ENCODE measurements around the gene STARD3NL. TPM values are rescaled to one million over a fixed set of nuclear protein-coding genes. Genes with fewer than 3 reads are reported as not detected.
"Not testable (repeated sequence)": the region's sequence is repeated elsewhere in the genome, so short reads cannot be mapped to it uniquely, and the experiment has no call there.

STARD3NL gene
- total RNA-seq, 1 experiment from 2014 or later = 207 TPM

- no peak overlapping the region for H3K27ac ChIP-seq
- H3K36me3 ChIP-seq = peaks cover 93% of the 10 kb centered on the region
These were observed 42.4 kb downstream of the STARD3NL start for GRCh38 chr7:38220452-38220851.

GRCh38 chr7:38222481-38223096 is 44.5 kb downstream of the STARD3NL start:
- H3K4me1 ChIP-seq (replicated peaks) = no peaks in the 10 kb centered on the region
- peak in 1 of 2 experiments; percentile 36 for DNase-seq (ENCODE audit: low read depth in 1 of 2, low spot score in 2 of 2)
- H3K4me3 ChIP-seq = no peak overlapping the region
- H3K27ac ChIP-seq = no peak overlapping the region
- H3K27me3 ChIP-seq (replicated peaks) = no peaks in the 10 kb centered on the region
- peaks cover 73% of the 10 kb centered on the region for H3K36me3 ChIP-seq
- H3K9me3 ChIP-seq (replicated peaks) = no peaks in the 10 kb centered on the region

More at GRCh38 chr7:38220452-38220851, 42.4 kb downstream of the STARD3NL start:
- H3K9me3 ChIP-seq (replicated peaks) = no peaks in the 10 kb centered on the region
- no peak for DNase-seq (ENCODE audit: low read depth in 1 of 2, low spot score in 2 of 2)
- H3K4me3 ChIP-seq = no peak overlapping the region
- H3K4me1 ChIP-seq (replicated peaks) = peaks cover 5% of the 10 kb centered on the region
- H3K27me3 ChIP-seq (replicated peaks) = no peaks in the 10 kb centered on the region

GRCh38 chr7:38223306-38223705 is 45.3 kb downstream of the STARD3NL start:
- Histone ChIP-seq H3K4me3 (no peak overlapping the region), H3K4me1 (replicated peaks) (no peaks in the 10 kb centered on the region), H3K27me3 (replicated peaks) (no peaks in the 10 kb centered on the region), H3K36me3 (peaks cover 68% of the 10 kb centered on the region), H3K27ac (no peak overlapping the region), H3K9me3 (replicated peaks) (no peaks in the 10 kb centered on the region)
- no peak for DNase-seq (ENCODE audit: low read depth in 1 of 2, low spot score in 2 of 2)

- H3K36me3 ChIP-seq = peaks cover 68% of the 10 kb centered on the region
- H3K27me3 ChIP-seq (replicated peaks) = no peaks in the 10 kb centered on the region
These were observed 46.3 kb downstream of the STARD3NL start for GRCh38 chr7:38224392-38224791.

GRCh38 chr7:38229386-38229785 is 51.3 kb downstream of the STARD3NL start:
- DNase-seq (ENCODE audit: low read depth in 1 of 2, low spot score in 2 of 2) = peak in 1 of 2 experiments; percentile 35

More at GRCh38 chr7:38224392-38224791, 46.3 kb downstream of the STARD3NL start:
- Histone ChIP-seq H3K27ac (no peak overlapping the region), H3K4me3 (no peak overlapping the region), H3K4me1 (replicated peaks) (peaks cover 5% of the 10 kb centered on the region), H3K9me3 (replicated peaks) (no peaks in the 10 kb centered on the region)
- no peak for DNase-seq (ENCODE audit: low read depth in 1 of 2, low spot score in 2 of 2)

GRCh38 chr7:38229884-38230642 is 52.0 kb downstream of the STARD3NL start:
- Histone ChIP-seq H3K4me3 (no peak overlapping the region), H3K4me1 (replicated peaks) (peaks cover 27% of the 10 kb centered on the region), H3K9me3 (replicated peaks) (no peaks in the 10 kb centered on the region), H3K36me3 (peaks cover 33% of the 10 kb centered on the region), H3K27ac (no peak overlapping the region), H3K27me3 (replicated peaks) (0 out of 2 replicates have a peak, but pooled peaks cover 3% of the 10 kb centered on the region)
- no peak for DNase-seq (ENCODE audit: low read depth in 1 of 2, low spot score in 2 of 2)

More at GRCh38 chr7:38229386-38229785, 51.3 kb downstream of the STARD3NL start:
- peaks cover 35% of the 10 kb centered on the region for H3K36me3 ChIP-seq
- no peaks in the 10 kb centered on the region for H3K27me3 ChIP-seq (replicated peaks)
- peaks cover 27% of the 10 kb centered on the region for H3K4me1 ChIP-seq (replicated peaks)
- H3K9me3 ChIP-seq (replicated peaks) = no peaks in the 10 kb centered on the region
- H3K27ac ChIP-seq = no peak overlapping the region
- H3K4me3 ChIP-seq = no peak overlapping the region

DNA sequence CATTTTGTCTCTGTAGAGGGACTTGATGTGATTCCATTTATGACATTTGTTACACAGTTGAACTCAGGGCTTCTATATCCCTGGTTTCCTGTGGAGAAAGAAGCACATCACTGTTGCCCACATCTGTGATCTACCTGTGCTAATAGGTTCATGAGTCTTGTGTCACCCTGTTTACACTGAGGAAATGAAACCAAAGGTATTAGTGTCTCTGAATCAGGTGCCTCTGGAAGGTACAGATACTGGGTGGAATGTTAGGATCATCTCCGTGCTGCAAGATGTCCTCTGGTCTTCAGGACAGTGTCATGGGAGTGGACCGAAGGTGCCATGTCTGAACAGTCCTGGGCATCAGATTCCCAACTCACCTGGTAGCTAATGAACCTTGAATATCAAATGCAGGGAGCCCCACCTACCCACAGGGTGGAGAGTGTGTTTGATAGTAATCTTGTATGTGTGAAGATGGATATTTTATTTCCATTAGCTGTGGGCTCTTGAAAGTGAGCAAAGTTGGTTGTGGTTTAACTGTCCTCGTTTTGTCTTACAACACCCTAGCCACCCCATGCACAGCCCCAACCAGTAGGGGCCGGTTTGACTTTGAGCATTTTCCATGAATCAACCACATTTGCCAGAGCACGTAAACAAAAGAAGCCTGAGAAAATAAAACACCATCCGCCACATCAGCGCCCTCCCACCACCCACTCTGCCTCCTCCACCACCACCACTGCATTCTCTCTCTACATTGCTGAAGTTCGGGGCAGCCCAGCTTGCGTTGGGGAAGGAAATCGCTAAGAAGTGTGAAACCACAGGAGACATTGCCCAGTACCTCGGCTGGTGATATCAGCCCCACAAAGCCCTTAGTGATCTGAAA is 54.7 kb downstream of the STARD3NL start:
- Histone ChIP-seq H3K27ac (0 out of 2 replicates have a peak overlapping the region, but pooled peaks have one; percentile 8), H3K27me3 (replicated peaks) (0 out of 2 replicates have a peak, but pooled peaks cover 3% of the 10 kb centered on the region), H3K36me3 (peaks cover 29% of the 10 kb centered on the region), H3K9me3 (replicated peaks) (no peaks in the 10 kb centered on the region), H3K4me3 (no peak overlapping the region), H3K4me1 (replicated peaks) (peaks cover 27% of the 10 kb centered on the region)
- peak; percentile 76 to 84 for DNase-seq (ENCODE audit: low read depth in 1 of 2, low spot score in 2 of 2)

- not testable (repeated sequence) for H3K9me3 ChIP-seq (replicated peaks); H3K27ac ChIP-seq; DNase-seq (ENCODE audit: low read depth in 1 of 2, low spot score in 2 of 2); H3K4me3 ChIP-seq; H3K27me3 ChIP-seq (replicated peaks)
- peaks cover 20% of the 10 kb centered on the region for H3K4me1 ChIP-seq (replicated peaks)
- H3K36me3 ChIP-seq = peaks cover 12% of the 10 kb centered on the region
These were observed 56.7 kb downstream of the STARD3NL start for GRCh38 chr7:38234759-38235158.

GRCh38 chr7:38235606-38236005 is 57.6 kb downstream of the STARD3NL start:
- Histone ChIP-seq H3K27ac (no peak overlapping the region), H3K27me3 (replicated peaks) (0 out of 2 replicates have a peak, but pooled peaks cover 6% of the 10 kb centered on the region), H3K4me3 (no peak overlapping the region), H3K4me1 (replicated peaks) (peaks cover 20% of the 10 kb centered on the region), H3K36me3 (peaks cover 4% of the 10 kb centered on the region), H3K9me3 (replicated peaks) (no peaks in the 10 kb centered on the region)
- no peak for DNase-seq (ENCODE audit: low read depth in 1 of 2, low spot score in 2 of 2)

DNA sequence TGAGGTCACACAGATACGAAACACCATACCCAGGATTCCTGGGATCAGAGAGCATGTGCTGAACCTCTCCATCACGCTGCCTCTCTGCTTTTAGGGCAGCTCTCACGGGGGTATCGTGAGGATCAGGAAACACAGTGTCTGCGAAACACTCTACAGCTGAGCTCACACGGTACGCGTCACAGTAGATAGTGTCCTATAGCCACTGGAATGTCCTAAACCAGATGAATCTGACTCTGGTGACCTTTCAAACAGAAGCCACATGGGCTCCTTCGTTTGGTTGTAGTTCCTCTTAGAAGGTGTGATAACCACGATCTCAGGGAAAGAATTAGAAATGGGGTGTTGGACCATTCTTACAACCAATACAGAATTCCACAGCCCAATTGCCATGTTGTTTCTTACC is 61.1 kb downstream of the STARD3NL start:
- not testable (repeated sequence) for H3K4me1 ChIP-seq (replicated peaks); H3K4me3 ChIP-seq; H3K9me3 ChIP-seq (replicated peaks); H3K36me3 ChIP-seq; DNase-seq (ENCODE audit: low read depth in 1 of 2, low spot score in 2 of 2); H3K27ac ChIP-seq
- H3K27me3 ChIP-seq (replicated peaks) = 0 out of 2 replicates have a peak, but pooled peaks cover 11% of the 10 kb centered on the region

GRCh38 chr7:38241071-38241470 is 63.0 kb downstream of the STARD3NL start:
- no peak overlapping the region for H3K27ac ChIP-seq
- no peak for DNase-seq (ENCODE audit: low read depth in 1 of 2, low spot score in 2 of 2)
- 0 out of 2 replicates have a peak, but pooled peaks cover 8% of the 10 kb centered on the region for H3K27me3 ChIP-seq (replicated peaks)
- H3K9me3 ChIP-seq (replicated peaks) = no peaks in the 10 kb centered on the region
- H3K4me3 ChIP-seq = no peak overlapping the region
- H3K36me3 ChIP-seq = no peaks in the 10 kb centered on the region
- no peaks in the 10 kb centered on the region for H3K4me1 ChIP-seq (replicated peaks)

- H3K27me3 ChIP-seq (replicated peaks) = 0 out of 2 replicates have a peak, but pooled peaks cover 8% of the 10 kb centered on the region
- no peak overlapping the region for H3K27ac ChIP-seq
- no peaks in the 10 kb centered on the region for H3K4me1 ChIP-seq (replicated peaks)
- no peaks in the 10 kb centered on the region for H3K36me3 ChIP-seq
- H3K4me3 ChIP-seq = no peak overlapping the region
- DNase-seq (ENCODE audit: low read depth in 1 of 2, low spot score in 2 of 2) = no peak
- no peaks in the 10 kb centered on the region for H3K9me3 ChIP-seq (replicated peaks)
These were observed 64.8 kb downstream of the STARD3NL start for GRCh38 chr7:38242814-38243213.

DNA sequence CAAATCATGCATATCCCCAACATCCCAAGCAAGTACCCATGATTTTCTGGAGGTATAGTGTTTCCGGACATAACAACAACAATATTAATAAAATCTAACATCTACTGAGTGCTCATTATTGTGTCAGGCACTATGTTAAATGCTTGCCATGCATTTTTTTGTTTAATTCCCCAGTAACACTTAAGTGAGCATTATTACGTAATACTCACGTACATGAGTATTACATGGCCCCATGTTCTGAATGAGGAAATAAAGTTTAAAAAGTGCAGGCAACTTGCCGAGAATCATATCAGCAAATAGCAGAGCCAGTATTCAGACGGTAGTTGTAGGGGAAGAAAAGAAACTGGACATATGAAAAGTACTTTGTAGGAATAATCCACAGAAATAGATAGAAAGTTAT is 65.3 kb downstream of the STARD3NL start:
- DNase-seq (ENCODE audit: low read depth in 1 of 2, low spot score in 2 of 2); H3K4me3 ChIP-seq; H3K27me3 ChIP-seq (replicated peaks); H3K9me3 ChIP-seq (replicated peaks); H3K36me3 ChIP-seq; H3K27ac ChIP-seq; H3K4me1 ChIP-seq (replicated peaks): not testable (repeated sequence)

Data from SJSA1 (cell line).